Mesenchymal stem cell (in vitro differentiated cells and primary cell): ENCODE data around the gene URAD.
A peak's percentile ranks its signal among the peaks of the same experiment; 100 is the strongest.

Experiments
- DNase-seq: peaks from one replicate; pipeline ENCODE4 v3.0.0-alpha.2; 2013
- H2AFZ ChIP-seq: one replicate; pipeline ENCODE4 v1.6.1; 2013; ENCODE audit warnings: low read depth, mild to moderate bottlenecking, control low read depth, inconsistent platforms, low read length, moderate library complexity
- H2AK5ac ChIP-seq: 2 replicates; pipeline ENCODE4 v1.6.1; 2013; ENCODE audit warnings: low read length, moderate library complexity, mild to moderate bottlenecking, inconsistent platforms; ENCODE audit not compliant: severe bottlenecking
- H2BK120ac ChIP-seq: one replicate; pipeline ENCODE4 v1.6.1; 2013; ENCODE audit warnings: low read depth, mild to moderate bottlenecking, inconsistent platforms, low read length, moderate library complexity
- H2BK12ac ChIP-seq, 2 experiments: one replicate each; pipeline ENCODE4 v1.6.1; 2013; ENCODE audit warnings: inconsistent platforms in 2 of 2, low read length in 2 of 2, mild to moderate bottlenecking in 2 of 2, moderate library complexity in 2 of 2, control low read depth in 1 of 2
- H2BK15ac ChIP-seq: one replicate; pipeline ENCODE4 v1.6.1; 2013; ENCODE audit warnings: mild to moderate bottlenecking, low read depth, inconsistent platforms; ENCODE audit not compliant: poor library complexity, severe bottlenecking
- H2BK5ac ChIP-seq: 2 replicates; pipeline ENCODE4 v1.6.1; 2013; ENCODE audit warnings: low read depth, mild to moderate bottlenecking, low read length, control low read depth, inconsistent platforms; ENCODE audit not compliant: poor library complexity, severe bottlenecking
- H3K14ac ChIP-seq, 2 experiments: one replicate each; pipeline ENCODE4 v1.6.1; 2013; ENCODE audit warnings: inconsistent platforms in 2 of 2, low read length in 2 of 2, control low read depth in 1 of 2, mild to moderate bottlenecking in 1 of 2, moderate library complexity in 1 of 2
- H3K18ac ChIP-seq, 2 experiments: one replicate each; pipeline ENCODE4 v1.6.1; 2013; ENCODE audit warnings: inconsistent platforms in 2 of 2, low read length in 2 of 2, control low read depth in 1 of 2, low read depth in 1 of 2, mild to moderate bottlenecking in 1 of 2
- H3K23ac ChIP-seq, 2 experiments: one replicate each; pipeline ENCODE4 v1.6.1; 2013; ENCODE audit warnings: inconsistent platforms in 2 of 2, low read length in 2 of 2, mild to moderate bottlenecking in 2 of 2, moderate library complexity in 2 of 2, control low read depth in 1 of 2
- H3K27ac ChIP-seq: 2 replicates; pipeline ENCODE4 v1.5.1; 2013; ENCODE audit warnings: mild to moderate bottlenecking, moderate library complexity, low read length, control low read depth, inconsistent platforms; ENCODE audit not compliant: poor library complexity, severe bottlenecking
- H3K27me3 ChIP-seq, 2 experiments: 2 replicates each; pipeline versions ENCODE4 v1.6.1 to v1.7.0; 2013; ENCODE audit warnings: low read length in 2 of 2, mild to moderate bottlenecking in 2 of 2, moderate library complexity in 2 of 2, control low read depth in 1 of 2, inconsistent platforms in 1 of 2; ENCODE audit not compliant: control insufficient read depth in 1 of 2, insufficient read depth in 1 of 2
- H3K36me3 ChIP-seq, 2 experiments: 2 replicates each; pipeline versions ENCODE4 v1.6.1 to v1.7.0; 2013; ENCODE audit warnings: low read length in 2 of 2, control low read depth in 1 of 2, inconsistent platforms in 1 of 2, low read depth in 1 of 2, mild to moderate bottlenecking in 1 of 2; ENCODE audit not compliant: insufficient read depth in 2 of 2, control insufficient read depth in 1 of 2
- H3K4ac ChIP-seq, 2 experiments: one replicate each; pipeline ENCODE4 v1.6.1; 2013; ENCODE audit warnings: inconsistent platforms in 2 of 2, low read length in 2 of 2, mild to moderate bottlenecking in 2 of 2, moderate library complexity in 2 of 2, control low read depth in 1 of 2, low read depth in 1 of 2
- H3K4me1 ChIP-seq: 2 replicates; pipeline ENCODE4 v1.6.1; 2013; ENCODE audit warnings: low read depth, low read length, control low read depth; ENCODE audit not compliant: control insufficient read depth, insufficient read depth
- H3K4me2 ChIP-seq: 2 replicates; pipeline ENCODE4 v1.6.1; 2013; ENCODE audit warnings: low read length, mild to moderate bottlenecking, inconsistent platforms; ENCODE audit not compliant: poor library complexity, severe bottlenecking
- H3K4me3 ChIP-seq, 2 experiments: 2 replicates each; pipeline versions ENCODE4 v1.5.1 to v1.7.0; 2013; ENCODE audit warnings: low read length in 2 of 2, mild to moderate bottlenecking in 2 of 2, control low read depth in 1 of 2, low read depth in 1 of 2; ENCODE audit not compliant: insufficient read depth in 1 of 2
- H3K79me1 ChIP-seq: replicated peaks from 2 replicates; pipeline ENCODE4 v1.6.1; 2013; ENCODE audit warnings: mild to moderate bottlenecking, control low read depth, low read length, inconsistent platforms; ENCODE audit not compliant: poor library complexity, severe bottlenecking
- H3K9ac ChIP-seq: 2 replicates; pipeline ENCODE4 v1.7.0; 2013; ENCODE audit warnings: mild to moderate bottlenecking, low read length, moderate library complexity
- H3K9me3 ChIP-seq: 2 replicates; pipeline ENCODE4 v1.7.0; 2013; ENCODE audit warnings: mild to moderate bottlenecking, low read length; ENCODE audit not compliant: control insufficient read depth
- H4K8ac ChIP-seq: one replicate; pipeline ENCODE4 v1.6.1; 2013; ENCODE audit warnings: inconsistent platforms, mild to moderate bottlenecking, low read length, moderate library complexity
- H4K91ac ChIP-seq: one replicate; pipeline ENCODE4 v1.6.1; 2013; ENCODE audit warnings: mild to moderate bottlenecking, low read length, inconsistent platforms
- WGBS: methylation state at CpG from one replicate; pipeline ENCODE4 v1.1.7; 2013; ENCODE audit warnings: mixed read lengths; 5-methylcytosine and 5-hydroxymethylcytosine counted together

Gene URAD

GRCh38 chr13:27954406-27954851 is 34.1 kb downstream of the URAD start:
- H2BK5ac ChIP-seq = no peak overlapping the region
- H4K8ac ChIP-seq = peak overlapping the region; percentile 96
- H3K27me3 ChIP-seq = peaks cover 40 to 81% of the 10 kb centered on the region in 2 experiments
- H3K79me1 ChIP-seq = no peaks in the 10 kb centered on the region
- 1% methylated on average over 37 of the region's 56 CpGs for WGBS
- peak overlapping the region in 1 of 2 experiments; percentile 46 for H3K4ac ChIP-seq
- peaks cover 13% of the 10 kb centered on the region for H3K4me1 ChIP-seq
- H2BK12ac ChIP-seq = no peak overlapping the region
- H3K14ac ChIP-seq = no peak overlapping the region
- no peak overlapping the region for H3K23ac ChIP-seq
- no peak overlapping the region for H2BK15ac ChIP-seq
- H2AK5ac ChIP-seq = no peak overlapping the region
- peak overlapping the region; percentile 58 for H3K9ac ChIP-seq
- no peak overlapping the region for H4K91ac ChIP-seq
- peak overlapping the region; percentile 72 for H2AFZ ChIP-seq
- H3K36me3 ChIP-seq = no peaks in the 10 kb centered on the region
- H2BK120ac ChIP-seq = peak overlapping the region; percentile 15
- peak overlapping the region in 1 of 2 experiments; percentile 77 for H3K18ac ChIP-seq
- H3K4me3 ChIP-seq = peak overlapping the region; percentile 43 to 76
- peak overlapping the region; percentile 95 for H3K4me2 ChIP-seq
- DNase-seq = peak; percentile 60
- no peaks in the 10 kb centered on the region for H3K9me3 ChIP-seq
- no peak overlapping the region for H3K27ac ChIP-seq

DNA sequence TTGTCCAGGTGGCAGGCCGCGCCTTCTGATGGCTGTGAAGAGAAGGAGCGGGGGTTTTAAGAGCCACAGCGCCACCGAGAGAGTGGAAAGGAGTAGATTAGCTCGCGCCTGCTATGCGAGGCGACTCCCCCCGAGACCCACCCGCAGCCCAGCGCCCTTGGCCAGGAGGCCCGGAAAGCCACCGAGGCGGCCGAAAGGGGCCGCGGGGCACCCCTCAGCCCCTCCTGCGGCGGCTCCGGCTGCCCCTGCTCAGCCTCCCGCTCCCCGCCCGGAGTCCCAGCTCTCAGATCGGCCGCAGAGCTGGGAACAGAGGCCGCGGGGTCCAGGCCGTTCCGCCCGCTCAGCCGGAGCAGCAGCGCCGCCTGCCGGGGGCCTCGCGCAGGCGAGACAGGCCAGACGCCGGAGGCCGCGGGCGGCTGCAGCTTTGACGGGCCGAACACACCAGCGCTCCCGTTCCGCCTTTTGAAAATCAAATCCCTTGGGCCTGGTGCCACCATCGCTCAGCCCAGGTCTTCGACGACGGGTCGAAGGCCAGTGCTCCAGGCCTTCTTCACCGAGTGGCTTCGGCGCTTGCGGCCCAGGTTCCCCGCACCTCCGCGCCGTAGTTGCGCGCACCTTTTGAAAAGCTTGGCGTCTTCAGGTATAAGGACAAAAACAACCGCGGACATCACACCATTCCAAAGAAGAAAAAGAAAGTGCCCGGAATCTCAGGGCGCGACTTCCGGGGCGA is 34.7 kb downstream of the URAD start:
- peak overlapping the region; percentile 48 for H2BK15ac ChIP-seq
- H3K27me3 ChIP-seq = peaks cover 36 to 75% of the 10 kb centered on the region in 2 experiments
- WGBS = 1% methylated on average over 62 of the region's 71 CpGs
- H3K79me1 ChIP-seq = no peaks in the 10 kb centered on the region
- no peak overlapping the region for H2BK5ac ChIP-seq
- no peak overlapping the region for H3K14ac ChIP-seq
- no peaks in the 10 kb centered on the region for H3K36me3 ChIP-seq
- H2AK5ac ChIP-seq = no peak overlapping the region
- H3K9me3 ChIP-seq = no peaks in the 10 kb centered on the region
- peak overlapping the region; percentile 54 to 91 for H3K18ac ChIP-seq
- H4K91ac ChIP-seq = peak overlapping the region; percentile 3
- peak overlapping the region; percentile 72 for H2AFZ ChIP-seq
- H2BK12ac ChIP-seq = no peak overlapping the region
- peak overlapping the region; percentile 96 for H4K8ac ChIP-seq
- DNase-seq = peak; percentile 79
- H3K4me1 ChIP-seq = peaks cover 13% of the 10 kb centered on the region
- peak overlapping the region; percentile 57 to 76 for H3K4me3 ChIP-seq
- H3K23ac ChIP-seq = no peak overlapping the region
- peak overlapping the region in 1 of 2 experiments; percentile 47 for H3K4ac ChIP-seq
- H2BK120ac ChIP-seq = no peak overlapping the region
- peak overlapping the region; percentile 59 for H3K9ac ChIP-seq
- H3K27ac ChIP-seq = no peak overlapping the region
- peak overlapping the region; percentile 95 for H3K4me2 ChIP-seq

DNA sequence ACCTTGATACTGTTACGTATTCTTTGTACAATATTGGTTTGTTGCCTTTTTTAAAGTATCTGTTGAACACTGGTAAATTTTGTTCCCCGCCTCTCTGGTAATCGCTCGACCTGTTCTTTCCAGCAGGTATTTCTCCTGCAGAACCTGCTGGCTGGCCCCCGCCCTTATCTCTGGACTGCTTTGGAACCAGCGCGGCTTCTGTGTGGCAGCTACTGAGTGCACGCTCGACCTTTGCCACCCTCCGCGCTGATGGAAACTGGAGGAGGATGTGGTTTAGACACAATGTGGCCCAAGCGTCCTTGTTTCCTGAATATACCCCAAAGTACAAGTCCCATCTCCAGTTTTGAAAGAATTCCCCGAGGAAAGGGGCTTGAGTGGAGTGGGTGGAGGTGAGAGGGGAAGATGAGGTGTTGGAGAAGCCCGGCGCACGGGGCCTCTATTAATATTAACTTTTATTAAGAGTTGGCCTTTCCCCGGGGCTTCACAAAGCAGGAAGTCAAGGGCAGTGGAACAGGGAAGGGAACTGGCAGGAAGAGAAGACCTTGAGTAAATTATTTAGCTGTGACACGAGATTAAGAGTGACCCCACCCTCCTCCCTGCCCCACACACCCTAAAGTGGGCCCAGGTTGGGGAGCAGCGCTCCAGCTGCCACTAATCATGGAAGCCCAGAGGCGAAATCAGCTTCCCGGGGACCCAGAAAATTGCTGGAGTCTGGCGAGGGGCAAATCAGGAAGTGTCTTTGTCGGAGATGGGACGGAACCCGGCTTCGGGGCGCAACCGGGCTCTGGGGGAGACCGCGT is 35.4 kb downstream of the URAD start:
- Histone ChIP-seq H3K9me3 (no peaks in the 10 kb centered on the region), H2AFZ (peak overlapping the region; percentile 72), H2BK12ac (no peak overlapping the region), H2BK120ac (no peak overlapping the region), H2BK5ac (no peak overlapping the region), H3K23ac (no peak overlapping the region), H3K18ac (no peak overlapping the region), H3K27ac (no peak overlapping the region), H4K8ac (peak overlapping the region; percentile 19), H3K27me3 (peaks cover 35 to 68% of the 10 kb centered on the region in 2 experiments), H3K9ac (peak overlapping the region; percentile 59), H3K14ac (no peak overlapping the region), H3K4me3 (peak overlapping the region in 1 of 2 experiments; percentile 76), H2AK5ac (no peak overlapping the region), H3K4ac (no peak overlapping the region), H3K4me2 (peak overlapping the region; percentile 95), H3K4me1 (peaks cover 13% of the 10 kb centered on the region), H2BK15ac (no peak overlapping the region), H3K79me1 (no peaks in the 10 kb centered on the region), H3K36me3 (no peaks in the 10 kb centered on the region), H4K91ac (no peak overlapping the region)
- DNase-seq = no peak
- 35% methylated on average over 24 of the region's 30 CpGs for WGBS

DNA sequence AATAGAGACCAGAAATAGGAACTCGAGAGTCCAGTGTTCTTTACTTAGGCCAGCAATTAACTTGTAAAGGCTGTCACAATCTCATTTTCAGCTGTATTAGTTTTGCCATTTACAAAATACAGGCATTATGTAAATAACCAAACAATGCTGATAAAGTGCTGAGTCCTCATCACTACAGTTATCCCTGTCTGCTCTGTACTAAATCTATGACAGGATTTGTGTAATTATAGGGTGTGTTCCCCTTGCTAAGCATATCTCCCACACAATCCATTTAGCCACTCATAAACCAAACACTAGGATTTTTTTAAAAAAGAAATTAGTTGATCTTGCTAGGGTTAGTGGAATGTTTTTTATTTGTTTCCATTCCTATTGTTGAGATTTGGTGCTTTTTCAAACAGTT is 45.5 kb downstream of the URAD start:
- H4K91ac ChIP-seq = no peak overlapping the region
- H2AK5ac ChIP-seq = no peak overlapping the region
- H2AFZ ChIP-seq = no peak overlapping the region
- H3K36me3 ChIP-seq = no peaks in the 10 kb centered on the region
- H3K4me2 ChIP-seq = no peak overlapping the region
- H3K23ac ChIP-seq = no peak overlapping the region
- H2BK12ac ChIP-seq = no peak overlapping the region
- H3K79me1 ChIP-seq = no peaks in the 10 kb centered on the region
- H2BK5ac ChIP-seq = no peak overlapping the region
- H2BK120ac ChIP-seq = no peak overlapping the region
- H4K8ac ChIP-seq = no peak overlapping the region
- peaks cover 8 to 10% of the 10 kb centered on the region in 2 experiments for H3K27me3 ChIP-seq
- no peak overlapping the region for H3K9ac ChIP-seq
- H3K4ac ChIP-seq = no peak overlapping the region
- WGBS = no CpG with 5 or more reads among the region's 1 CpG
- H2BK15ac ChIP-seq = no peak overlapping the region
- no peak overlapping the region for H3K27ac ChIP-seq
- no peak overlapping the region for H3K14ac ChIP-seq
- no peak overlapping the region for H3K18ac ChIP-seq
- no peak for DNase-seq
- peaks cover 9% of the 10 kb centered on the region for H3K9me3 ChIP-seq
- no peaks in the 10 kb centered on the region for H3K4me1 ChIP-seq
- H3K4me3 ChIP-seq = no peak overlapping the region
